Endothelial cell of umbilical vein (primary cell): ENCODE data around the gene DSCAML1. TPM values are rescaled to one million over a fixed set of nuclear protein-coding genes. Genes with fewer than 3 reads are reported as not detected.

Experiments used
- BruUV-seq: library from RNA; stranded (reverse); fragments of 400-500 nt; replicated peaks from 2 replicates; lab custom pipeline; 2021; lab: Mats Ljungman, UMichigan
- CTCF ChIA-PET: fragments of 300-600, 350-600 bp; sonication (Branson Sonifier 250); formaldehyde crosslinking; loops from one replicate; lab custom pipeline; 2021; ENCODE audit warnings: antibody characterized with exemption, inconsistent platforms; lab: Charles Lee
- POLR2A ChIA-PET: fragments of 300-600, 350-600 bp; sonication (Branson Sonifier 250); formaldehyde crosslinking; loops from one replicate; lab custom pipeline; 2021; ENCODE audit warnings: antibody characterized with exemption, inconsistent platforms; lab: Charles Lee
- DNase-seq: peaks from one replicate; pipeline ENCODE4 v3.0.0-alpha.2; 2011; ENCODE audit warnings: low read depth, low spot score
- FAIRE-seq: peaks from 2 replicates; lab custom pipeline; 2011; peaks lifted over from hg19 to GRCh38; lab: Jason Lieb, UNC
- H2AFZ ChIP-seq: 2 replicates; pipeline ENCODE4 v1.6.0; 2012; ENCODE audit warnings: low read depth, low read length, control low read depth, inconsistent platforms
- H3K27ac ChIP-seq: 2 replicates; pipeline ENCODE4 v1.5.1; 2011; ENCODE audit warnings: low read depth, mild to moderate bottlenecking, control low read depth, low read length, moderate library complexity; ENCODE audit not compliant: insufficient read depth
- H3K27me3 ChIP-seq, 2 experiments: 2 replicates each; pipeline versions ENCODE4 v1.6.0 to v1.6.1; 2011; ENCODE audit warnings: low read length in 2 of 2, mixed read lengths in 1 of 2; ENCODE audit not compliant: control insufficient read depth in 2 of 2, insufficient read depth in 2 of 2
- H3K36me3 ChIP-seq, 2 experiments: 2 replicates in 1 of 2; 3 replicates in 1 of 2; pipeline ENCODE4 v1.5.1; 2011; ENCODE audit warnings: low read length in 2 of 2, mild to moderate bottlenecking in 1 of 2, moderate library complexity in 1 of 2; ENCODE audit not compliant: control insufficient read depth in 2 of 2, insufficient read depth in 2 of 2; ENCODE audit errors: extremely low read depth in 1 of 2
- H3K4me1 ChIP-seq: 3 replicates; pipeline ENCODE4 v1.5.1; 2011; ENCODE audit warnings: mild to moderate bottlenecking, low read length; ENCODE audit not compliant: control insufficient read depth, insufficient read depth; ENCODE audit errors: extremely low read depth
- H3K4me2 ChIP-seq: 2 replicates; pipeline ENCODE4 v1.6.1; 2011; ENCODE audit warnings: low read length, control low read depth, mixed read lengths; ENCODE audit not compliant: insufficient read depth
- H3K4me3 ChIP-seq, 3 experiments: fragments of 200-600 bp in 1 of 3; sonication (generic), shearing (Covaris generic) in 1 of 3; replicated peaks in 1 of 3; 2 replicates each; pipeline ENCODE4 v1.5.1; 2011 to 2016; ENCODE audit warnings: control low read depth in 3 of 3, low read length in 3 of 3, mild to moderate bottlenecking in 2 of 3, inconsistent platforms in 1 of 3, low read depth in 1 of 3, moderate library complexity in 1 of 3; ENCODE audit not compliant: insufficient read depth in 1 of 3
- H3K79me2 ChIP-seq: 2 replicates; pipeline ENCODE4 v1.6.0; 2012; ENCODE audit warnings: low read length, inconsistent platforms; ENCODE audit not compliant: control insufficient read depth, insufficient read depth
- H3K9ac ChIP-seq: replicated peaks from 2 replicates; pipeline ENCODE3; 2011; ENCODE audit warnings: low read length, control low read depth; ENCODE audit not compliant: insufficient read depth; ENCODE audit errors: extremely low read depth
- H3K9me1 ChIP-seq: replicated peaks from 3 replicates; pipeline ENCODE4 v1.6.0; 2011; ENCODE audit warnings: mild to moderate bottlenecking, low read length; ENCODE audit not compliant: control insufficient read depth, insufficient read depth; ENCODE audit errors: extremely low read depth
- H3K9me3 ChIP-seq: replicated peaks from 2 replicates; pipeline ENCODE4 v1.5.1; 2012; ENCODE audit warnings: low read length, inconsistent platforms; ENCODE audit not compliant: control insufficient read depth, insufficient read depth
- H4K20me1 ChIP-seq: replicated peaks from 2 replicates; pipeline ENCODE3; 2011; ENCODE audit warnings: mild to moderate bottlenecking, low read length; ENCODE audit not compliant: control insufficient read depth, insufficient read depth; ENCODE audit errors: extremely low read depth
- CTCF ChIP-seq, 2 donors: IDR thresholded peaks; 1 replicate in 1 of 2; 2 replicates in 1 of 2; pipeline ENCODE4 v1.5.1; 2011; ENCODE audit warnings: low read length in 2 of 2, mild to moderate bottlenecking in 2 of 2, moderate library complexity in 2 of 2, control low read depth in 1 of 2, inconsistent platforms in 1 of 2, low read depth in 1 of 2; ENCODE audit not compliant: insufficient read depth in 1 of 2; ENCODE audit errors: extremely low read depth in 1 of 2
- EZH2 ChIP-seq: IDR thresholded peaks from 2 replicates; pipeline ENCODE4 v1.6.1; 2012; ENCODE audit warnings: borderline replicate concordance, low read depth, mild to moderate bottlenecking, moderate library complexity, low read length, inconsistent platforms; ENCODE audit not compliant: severe bottlenecking
- FOS ChIP-seq: IDR thresholded peaks from 2 replicates; pipeline ENCODE4 v1.6.1; 2011; ENCODE audit warnings: mild to moderate bottlenecking, low read length, moderate library complexity, borderline replicate concordance; ENCODE audit not compliant: insufficient read depth
- GATA2 ChIP-seq: IDR thresholded peaks from 2 replicates; pipeline ENCODE4 v1.7.0; 2011; ENCODE audit warnings: low read depth, mild to moderate bottlenecking, moderate library complexity, mixed read lengths, low read length; ENCODE audit not compliant: insufficient read length, insufficient read depth
- JUN ChIP-seq: IDR thresholded peaks from 2 replicates; pipeline ENCODE4 v1.6.1; 2011; ENCODE audit warnings: borderline replicate concordance, low read depth; ENCODE audit not compliant: insufficient read length, insufficient read depth
- MAX ChIP-seq: IDR thresholded peaks from 2 replicates; pipeline ENCODE4 v1.6.1; 2011; ENCODE audit not compliant: insufficient read depth, insufficient read length
- MYC ChIP-seq: IDR thresholded peaks from one replicate; pipeline ENCODE4 v1.6.1; 2011; ENCODE audit warnings: mild to moderate bottlenecking, low read depth, low read length
- POLR2A ChIP-seq: IDR thresholded peaks from 2 replicates; pipeline ENCODE4 v1.6.1; 2012; ENCODE audit warnings: low read depth, mild to moderate bottlenecking, control low read depth, low read length
- POLR2AphosphoS5 ChIP-seq: IDR thresholded peaks from 2 replicates; pipeline ENCODE4 v1.6.1; 2012; ENCODE audit warnings: low read depth, mild to moderate bottlenecking, control low read depth, low read length, moderate library complexity; ENCODE audit not compliant: insufficient read depth
- dilution Hi-C: fragments of 300-500 bp; cut with MboI; formaldehyde crosslinking; loops from one replicate; pipeline ENCODE4 v1.15.0; 2019; ENCODE audit warnings: low sequenced_read_pairs; ENCODE audit not compliant: extremely low pct_ligation_motif_present
- intact Hi-C: fragments of 100-400 bp; cut with micrococcal nuclease; formaldehyde crosslinking; loops from one replicate; pipeline ENCODE4 v1.10.0; 2022
- polyA plus RNA-seq, 4 experiments: library from polyadenylated mRNA; depleted of rRNA in 3 of 4; stranded (reverse) in 3 of 4; unstranded in 1 of 4; fragments of >200 nt; gene quantifications; 2 replicates each; pipeline versions ENCODE4 v1.2.1 to v1.2.3, GENCODE V29; 2011 to 2012; ENCODE audit warnings: missing spikeins in 1 of 4
- total RNA-seq: library from RNA; stranded (reverse); gene quantifications from 2 replicates; pipeline ENCODE4 v1.2.3, GENCODE V29; 2021

The DSCAML1 gene
- total and polyA plus RNA-seq, 2 donors (not counting 3 experiments of a cell fraction or from before 2014, with no cell fraction given) = not detected

GRCh38 chr11:117385471-117385870 lies 411.5 kb downstream of the DSCAML1 start:
- no peaks in the 10 kb centered on the region for H4K20me1 ChIP-seq
- no peaks in the 10 kb centered on the region for H3K9me1 ChIP-seq
- DNase-seq (no peak), FAIRE-seq (no peak)
- H3K9ac ChIP-seq = no peak overlapping the region
- no peak for TF ChIP-seq POLR2AphosphoS5
- TF ChIP-seq EZH2 = no peak
- TF ChIP-seq POLR2A = no peak
- no peak for TF ChIP-seq MYC
- TF ChIP-seq MAX = no peak
- TF ChIP-seq JUN = no peak
- no peak for TF ChIP-seq CTCF (IDR thresholded peaks at IDR 0.05; ENCODE audit: extremely low read depth in 1 of 2, insufficient read depth in 1 of 2, low read depth in 1 of 2, low read length in 2 of 2)
- TF ChIP-seq GATA2 = no peak
- TF ChIP-seq FOS = no peak
- ChIA-PET POLR2A (no interaction called here), CTCF (no interaction called here)
- H3K79me2 ChIP-seq = no peaks in the 10 kb centered on the region
- dilution Hi-C loops = no loop called here
- no peak overlapping the region for H3K4me2 ChIP-seq
- H3K36me3 ChIP-seq = peaks cover 2 to 35% of the 10 kb centered on the region in 2 experiments
- H2AFZ ChIP-seq = no peak overlapping the region
- H3K4me1 ChIP-seq = peaks cover 8% of the 10 kb centered on the region
- intact Hi-C loops = no loop called here
- H3K9me3 ChIP-seq = no peaks in the 10 kb centered on the region
- H3K27ac ChIP-seq = no peak overlapping the region
- no peaks in the 10 kb centered on the region for H3K27me3 ChIP-seq
- H3K4me3 ChIP-seq = no peak overlapping the region
- no TSS peak for BruUV-seq
